Stimulated activated CD4-positive, alpha-beta T cell treated with anti-CD3 and anti-CD28 coated beads, TNF-alpha, amount 100 ng/mL, for 1 hour (primary cell): ENCODE data around the gene LTBP1.
"Not testable (repeated sequence)": the region's sequence is repeated elsewhere in the genome, so short reads cannot be mapped to it uniquely, and the experiment has no call there.

ENCODE experiments used
- DNase-seq, 3 donors: peaks; one replicate each; pipeline ENCODE4 v3.0.0-alpha.2; 2020; ENCODE audit warnings: low read depth in 3 of 3, low spot score in 1 of 3

Gene LTBP1

DNA sequence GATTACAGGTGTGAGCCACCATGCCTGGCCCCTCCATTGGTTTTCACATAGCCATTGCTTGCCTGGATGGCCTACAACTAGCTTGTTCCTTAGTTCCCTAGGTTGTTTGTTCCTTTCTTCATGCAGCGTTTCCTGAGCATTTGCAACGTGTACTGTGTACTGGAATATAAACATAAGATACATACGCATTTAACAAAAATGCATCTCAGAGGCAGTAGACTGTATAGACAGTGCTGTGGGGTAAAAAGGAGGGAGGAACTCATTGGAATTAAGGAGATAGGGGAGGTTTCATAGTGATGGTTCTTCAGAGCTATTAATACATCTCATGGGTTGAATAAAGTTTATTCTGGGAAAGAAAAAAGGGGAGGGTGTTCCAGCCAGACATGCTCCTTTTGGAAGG is 269.2 kb downstream of the LTBP1 start:
- no peak for DNase-seq

- DNase-seq, result no peak
These were observed 269.9 kb downstream of the LTBP1 start for GRCh38 chr2:33216508-33217182.

- DNase-seq, result no peak
These were observed 270.7 kb downstream of the LTBP1 start for GRCh38 chr2:33217406-33217805.

DNA sequence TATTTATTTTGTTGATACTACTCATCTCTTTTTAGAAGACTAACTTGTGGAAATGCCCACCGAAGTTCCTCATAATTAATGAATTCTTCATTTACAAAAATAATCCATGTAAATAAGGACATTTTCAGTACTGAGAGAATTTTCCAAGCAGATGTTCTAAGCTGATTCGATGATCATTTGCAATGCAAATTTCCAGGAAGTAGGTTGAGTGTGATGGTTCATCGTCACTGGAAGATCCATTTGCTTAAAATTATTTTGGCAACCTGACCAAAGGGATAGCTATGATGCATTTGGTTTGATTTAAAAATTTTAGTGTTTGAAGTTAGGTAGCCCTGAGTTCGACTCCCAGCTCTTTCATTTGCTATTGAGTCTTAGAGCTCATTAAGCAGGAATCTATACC is 272.4 kb downstream of the LTBP1 start:
- no peak for DNase-seq

DNA sequence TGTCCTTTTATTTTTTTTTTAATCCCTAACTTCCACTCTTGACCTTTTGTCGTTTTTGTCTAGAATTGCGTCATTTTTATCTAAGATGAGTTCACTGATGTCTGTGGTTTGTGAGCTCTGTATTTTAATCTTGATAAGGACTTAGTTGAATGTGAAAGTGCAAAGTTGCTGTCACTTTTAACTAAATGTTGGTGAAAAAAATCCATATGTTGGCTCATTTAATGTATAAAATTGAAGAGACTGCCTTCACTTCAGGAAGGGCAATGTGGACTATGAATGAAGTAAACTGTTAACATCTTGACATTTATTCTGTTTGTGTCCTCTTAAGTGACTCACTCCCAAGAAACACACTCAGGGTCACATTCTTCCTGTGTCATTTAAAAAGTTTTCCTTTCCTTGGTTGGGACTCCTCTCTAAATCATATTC is 273.1 kb downstream of the LTBP1 start:
- no peak for DNase-seq

- no peak for DNase-seq
These were observed 273.8 kb downstream of the LTBP1 start for GRCh38 chr2:33220533-33220932.

DNA sequence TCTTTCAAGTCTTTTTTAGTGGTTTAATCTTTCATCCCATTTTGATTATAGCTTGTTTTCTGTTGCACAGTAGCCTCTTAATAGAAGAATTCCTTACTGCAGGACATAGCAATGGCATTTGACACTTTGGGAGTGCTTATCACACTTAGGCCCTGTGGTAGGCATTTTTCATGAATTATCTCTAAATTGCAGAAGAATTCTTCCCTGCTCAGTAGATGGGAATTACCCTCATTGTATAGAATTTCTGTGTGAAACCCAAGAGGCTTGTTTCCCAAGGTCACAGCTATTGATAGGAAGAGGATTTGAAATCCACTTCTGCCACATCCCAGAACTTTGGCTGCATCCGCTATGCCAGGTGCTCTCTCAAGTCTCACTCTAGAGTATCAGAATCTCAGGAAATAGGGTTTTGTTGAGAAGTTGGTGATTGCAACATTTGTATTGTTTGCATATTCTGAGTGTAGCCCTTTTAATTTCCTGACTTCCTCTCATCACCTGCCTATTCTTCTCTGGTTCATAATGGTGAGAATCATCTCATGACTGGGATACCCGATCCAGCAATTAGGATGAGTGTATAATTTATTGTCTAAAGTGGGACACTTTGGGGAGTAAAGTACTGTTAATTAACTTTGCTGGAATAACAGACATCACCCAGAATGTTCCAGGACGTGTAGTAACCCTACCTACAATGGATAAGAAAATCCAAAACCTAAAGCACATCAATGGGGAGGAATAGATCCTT is 274.5 kb downstream of the LTBP1 start:
- DNase-seq, result no peak

DNA sequence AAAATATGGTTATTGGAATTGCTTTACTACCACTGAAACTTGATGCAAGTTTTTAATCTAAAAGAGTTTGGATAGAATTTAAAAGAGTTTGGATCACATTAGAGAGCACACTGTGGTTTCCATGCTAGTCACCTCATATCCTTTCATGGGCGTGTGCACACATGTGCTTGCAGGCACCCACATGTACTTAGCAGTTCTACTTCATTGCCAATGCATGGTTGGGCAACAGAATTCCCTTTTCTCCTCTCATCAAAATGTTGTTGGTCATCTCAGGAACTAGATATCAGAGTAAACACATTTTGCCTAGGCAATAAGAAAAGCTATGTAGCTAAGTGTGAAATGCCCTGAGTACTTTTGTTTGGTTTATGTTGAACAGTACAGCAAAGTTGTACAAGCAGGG is 275.6 kb downstream of the LTBP1 start:
- DNase-seq, result no peak

GRCh38 chr2:33223856-33224255 is 277.1 kb downstream of the LTBP1 start:
- DNase-seq, result no peak

- DNase-seq, result no peak
These were observed 278.6 kb downstream of the LTBP1 start for GRCh38 chr2:33225350-33225749.

DNA sequence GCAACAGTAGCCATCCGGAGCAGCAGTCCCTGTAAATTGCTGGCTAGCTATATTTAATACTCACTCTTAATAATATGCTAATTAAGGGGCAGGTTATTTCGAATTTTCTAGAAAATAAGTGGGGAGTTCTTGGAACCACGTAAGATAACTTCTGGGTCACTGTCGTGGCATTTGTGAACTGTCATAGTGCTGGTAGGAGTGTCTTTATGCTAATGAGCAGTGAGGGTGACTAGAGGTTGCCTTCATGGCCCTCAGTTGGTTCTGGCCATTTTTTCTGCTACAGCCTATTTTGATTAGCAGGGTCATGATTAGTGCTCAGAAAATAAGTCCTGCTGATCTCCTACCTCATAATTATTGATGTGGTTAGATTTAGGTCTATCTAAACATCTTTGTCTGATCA is 279.8 kb downstream of the LTBP1 start:
- no peak for DNase-seq

DNA sequence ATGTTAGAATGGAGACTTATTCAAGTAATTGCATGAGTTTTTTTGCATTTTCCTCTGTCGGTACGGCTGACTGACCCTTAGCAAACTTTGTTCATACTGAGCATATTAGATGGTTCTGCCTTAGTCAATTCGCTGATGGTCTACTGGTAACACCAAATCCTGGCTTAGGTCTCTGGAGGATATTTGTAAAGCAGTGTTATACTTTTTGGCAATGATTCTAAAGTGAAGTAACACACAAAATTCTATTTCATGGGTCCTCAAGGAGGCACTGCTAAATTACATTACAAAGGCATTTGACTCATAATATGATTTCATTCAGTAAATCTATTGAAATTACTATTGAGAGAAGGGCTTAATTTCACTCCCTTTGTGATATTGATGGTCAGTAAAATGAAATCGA is 282.9 kb downstream of the LTBP1 start:
- DNase-seq, result no peak

DNA sequence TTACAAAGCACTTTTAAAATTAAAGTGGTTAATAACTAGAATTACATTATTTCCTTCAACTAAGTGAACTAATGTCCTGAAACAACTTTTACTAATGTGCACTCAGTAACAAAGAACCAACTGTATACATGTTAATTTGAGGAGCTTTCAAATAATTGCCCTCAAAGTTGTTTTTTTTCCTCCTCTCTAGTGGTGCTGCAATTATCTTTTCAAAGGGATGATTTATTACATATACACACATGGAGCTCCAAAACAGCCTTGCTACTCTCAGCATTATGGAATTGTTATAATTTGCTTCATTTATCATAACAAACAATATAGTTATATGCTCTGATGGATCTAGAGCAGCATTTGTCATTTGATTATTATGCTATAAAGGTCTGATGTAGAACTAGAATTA is 283.4 kb downstream of the LTBP1 start:
- DNase-seq, result no peak

DNA sequence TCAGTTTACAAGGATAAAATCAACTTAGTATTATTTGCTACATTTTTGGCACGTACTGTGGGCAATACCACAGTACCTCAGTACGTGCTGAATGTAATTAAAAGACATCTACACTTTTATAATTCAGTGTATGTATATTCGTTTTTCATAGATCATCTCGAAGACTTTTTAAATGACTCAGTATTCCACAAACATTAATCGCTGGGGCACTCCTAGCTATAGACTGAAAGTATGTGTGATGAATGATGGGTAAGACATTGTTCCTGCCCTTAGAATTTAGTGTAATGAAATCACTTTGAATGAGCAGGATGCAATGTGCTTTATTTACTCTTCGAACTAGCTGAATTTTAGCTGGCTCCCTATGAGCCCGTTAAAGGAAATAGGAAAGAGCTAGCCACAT is 284.1 kb downstream of the LTBP1 start:
- DNase-seq, result no peak

- DNase-seq, result not testable (repeated sequence)
These were observed 288.8 kb downstream of the LTBP1 start for GRCh38 chr2:33235559-33235958.

DNA sequence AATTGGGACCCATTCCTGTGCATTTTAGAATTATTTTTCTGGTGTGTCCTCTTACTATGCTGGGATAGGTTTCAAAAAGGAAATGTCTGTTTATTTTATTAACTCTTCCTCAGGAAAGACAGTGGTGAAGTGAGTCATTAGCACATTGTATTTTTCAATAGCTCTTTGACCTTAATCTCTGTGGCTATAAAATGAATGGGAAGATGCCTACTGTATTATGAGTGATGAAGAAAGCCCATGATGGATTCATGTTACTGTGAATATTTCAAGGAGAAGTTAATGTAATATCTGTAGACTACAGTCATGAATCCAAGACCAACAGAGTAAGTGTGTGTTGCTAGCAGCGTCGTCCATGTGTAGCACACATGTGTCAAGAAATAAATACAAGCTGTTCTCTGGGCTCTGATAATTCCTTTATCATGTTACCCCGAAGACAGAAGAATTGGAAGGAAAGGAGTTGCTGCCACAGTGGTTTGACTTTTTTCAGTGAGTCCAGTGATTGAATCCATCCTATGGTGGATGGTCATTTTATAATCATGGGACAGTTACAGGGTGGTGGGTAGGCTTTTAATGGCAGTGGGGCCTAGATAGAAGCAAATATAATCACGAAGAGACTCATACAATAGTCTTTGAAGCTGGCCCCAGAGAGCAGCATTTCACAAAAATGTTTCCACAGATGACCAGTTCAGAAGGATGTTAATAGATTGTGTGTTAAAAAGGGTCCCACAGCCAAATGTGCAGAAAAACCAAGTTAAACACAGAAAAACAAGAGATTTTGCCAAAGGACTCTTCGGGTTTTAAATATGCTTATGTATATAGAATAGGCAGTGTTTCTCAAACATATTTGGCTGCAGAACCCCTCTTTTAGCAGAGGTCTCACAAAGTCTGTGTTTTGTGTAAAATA is 290.0 kb downstream of the LTBP1 start:
- no peak for DNase-seq

GRCh38 chr2:33238111-33238510 is 291.4 kb downstream of the LTBP1 start:
- no peak for DNase-seq

DNA sequence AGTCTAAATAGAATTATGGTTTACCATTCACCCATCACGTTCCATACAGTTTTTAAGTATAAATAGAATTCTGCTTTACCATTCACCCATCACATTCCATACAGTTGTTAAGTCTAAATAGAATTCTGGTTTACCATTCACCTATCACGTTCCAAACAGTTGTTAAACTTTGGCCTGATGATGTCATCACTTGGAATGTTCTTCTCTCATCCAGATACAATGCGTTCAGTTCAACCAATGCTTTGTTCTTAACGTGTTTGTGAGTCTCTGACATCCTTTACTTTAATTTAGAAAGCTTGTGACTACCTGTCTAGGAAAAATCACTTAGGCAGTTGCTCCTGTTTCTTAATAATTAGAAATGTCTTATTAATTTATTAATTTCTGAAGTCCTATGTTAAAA is 293.4 kb downstream of the LTBP1 start:
- no peak for DNase-seq

GRCh38 chr2:33241072-33241471 is 294.3 kb downstream of the LTBP1 start:
- DNase-seq, result no peak

DNA sequence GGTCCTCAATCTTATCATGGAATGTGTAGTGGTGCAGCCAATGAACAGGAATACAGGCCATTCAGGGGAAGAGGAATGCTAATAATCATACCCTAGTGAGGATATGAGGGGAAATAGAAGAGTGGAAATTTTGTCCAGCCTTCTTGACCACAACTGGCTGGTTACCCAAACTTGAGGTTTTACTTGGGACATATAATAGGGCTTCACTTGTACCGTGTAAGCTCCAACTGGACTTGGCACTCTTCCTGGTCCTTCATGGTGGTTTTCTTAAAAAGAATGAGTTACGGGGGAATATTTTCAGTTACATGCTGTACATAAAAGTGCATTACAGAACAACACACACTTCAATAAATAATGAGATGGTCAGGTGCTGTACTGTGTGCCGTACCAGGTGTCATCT is 294.8 kb downstream of the LTBP1 start:
- no peak for DNase-seq

DNA sequence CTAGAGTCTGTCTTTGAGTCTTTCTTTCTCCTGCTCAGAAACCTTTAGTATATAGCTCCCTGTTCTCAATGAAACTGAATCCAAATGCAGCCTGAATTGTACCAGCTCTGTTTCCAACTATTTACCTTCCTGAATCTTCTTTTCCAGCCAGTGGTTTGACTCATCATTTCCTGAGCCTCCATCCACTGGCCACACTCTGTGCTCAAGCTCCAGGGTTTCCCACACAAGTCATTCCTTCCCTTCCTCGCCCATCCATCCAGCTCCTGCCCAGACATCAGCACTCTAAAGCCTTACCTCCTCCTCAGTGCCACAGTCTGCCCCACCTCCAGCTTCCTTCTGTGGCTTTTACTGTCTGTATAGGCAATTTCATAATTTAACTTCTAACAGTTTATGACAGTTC is 296.1 kb downstream of the LTBP1 start:
- no peak for DNase-seq

DNA sequence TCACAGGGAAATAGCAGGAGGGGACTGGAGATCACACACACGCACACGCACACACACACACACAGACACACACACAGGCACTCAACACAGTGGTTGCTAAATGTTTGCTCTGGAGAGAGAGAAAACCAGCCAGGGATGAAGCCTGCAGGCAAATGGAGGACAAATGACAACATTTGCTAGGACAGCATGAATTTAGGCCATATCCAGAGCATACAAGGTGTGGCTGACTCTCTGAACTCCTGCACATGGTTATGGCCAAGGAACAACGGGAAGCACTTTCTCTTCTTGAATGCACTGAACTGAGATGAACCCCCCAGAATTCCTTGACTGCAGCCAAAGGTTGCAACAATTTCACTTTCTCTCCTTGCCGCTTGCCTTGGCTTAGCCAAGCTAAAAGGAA is 299.7 kb downstream of the LTBP1 start:
- DNase-seq, result no peak
